ENCODE results near the gene APOC3. TPM values are rescaled to one million over a fixed set of nuclear protein-coding genes. Genes with fewer than 3 reads are reported as not detected.

The APOC3 gene
- total RNA-seq, 2 donors from 2014 or later, result not detected

- H3K27me3 ChIP-seq (replicated peaks; ENCODE audit: insufficient read depth), result no peaks in the 10 kb centered on the region
- H3K9me3 ChIP-seq, result no peaks in the 10 kb centered on the region
- peak; percentile 76 for DNase-seq (ENCODE audit: low spot score)
- H3K36me3 ChIP-seq, result peaks cover 9 to 10% of the 10 kb centered on the region in 2 donors
- WGBS, result under 1% methylated on average over 56 of the region's 56 CpGs
- H3K4me3 ChIP-seq, result peak within 1 kb of the TSS; percentile 79 to 89
- H3K27ac ChIP-seq, result peak within 1 kb of the TSS; percentile 73 to 83
- H3K4me1 ChIP-seq (replicated peaks), result peaks cover 3% of the 10 kb centered on the region
- TF ChIP-seq CTCF (IDR thresholded peaks at IDR 0.05) (peak in 2 of 4 experiments; percentile 27 to 33), POLR2AphosphoS5 (IDR thresholded peaks at IDR 0.05) (peak; percentile 86), POLR2A (IDR thresholded peaks at IDR 0.05) (peak; percentile 67)
- intact Hi-C loops (cut with DNase I), result loop anchor here (5.0 kb wide), 2 partner anchors 314 to 444 kb away; partner anchors contain the start of genes PCSK7 and RNF214
Observed at GRCh38 chr11:116787786-116788486, 41.8 kb upstream of the APOC3 start, which contains the start of gene ZPR1. TSS of gene ZPR1 (minus strand) at chr11:116788023. CDS start at chr11:116787990, 33 bp downstream.

GRCh38 chr11:116788534-116788933, 41.2 kb upstream of the APOC3 start:
- H3K27me3 ChIP-seq (replicated peaks; ENCODE audit: insufficient read depth), result no peaks in the 10 kb centered on the region
- peaks cover 9 to 10% of the 10 kb centered on the region in 2 donors for H3K36me3 ChIP-seq
- H3K4me3 ChIP-seq, result peak overlapping the region; percentile 79 to 89
- peak overlapping the region; percentile 73 to 83 for H3K27ac ChIP-seq
- DNase-seq (ENCODE audit: low spot score), result no peak
- H3K4me1 ChIP-seq (replicated peaks), result peaks cover 3% of the 10 kb centered on the region
- 43% methylated on average over 4 of the region's 4 CpGs for WGBS
- intact Hi-C loops (cut with DNase I), result loop anchor here (5.0 kb wide), 2 partner anchors 314 to 444 kb away; partner anchors contain the start of genes PCSK7 and RNF214
- TF ChIP-seq CTCF (IDR thresholded peaks at IDR 0.05) (no peak), POLR2A (IDR thresholded peaks at IDR 0.05) (no peak), POLR2AphosphoS5 (IDR thresholded peaks at IDR 0.05) (no peak)
- no peaks in the 10 kb centered on the region for H3K9me3 ChIP-seq

GRCh38 chr11:116788975-116789374, 40.7 kb upstream of the APOC3 start:
- intact Hi-C loops (cut with DNase I), result loop anchor here (5.0 kb wide), 2 partner anchors 313 to 443 kb away; partner anchors contain the start of genes PCSK7 and RNF214

GRCh38 chr11:116790167-116791001, 39.3 kb upstream of the APOC3 start:
- no peaks in the 10 kb centered on the region for H3K9me3 ChIP-seq
- no peaks in the 10 kb centered on the region for H3K27me3 ChIP-seq (replicated peaks; ENCODE audit: insufficient read depth)
- peaks cover 3% of the 10 kb centered on the region for H3K4me1 ChIP-seq (replicated peaks)
- peaks cover 1% of the 10 kb centered on the region in 2 donors for H3K36me3 ChIP-seq
- no peak overlapping the region for H3K4me3 ChIP-seq
- no peak overlapping the region for H3K27ac ChIP-seq
- intact Hi-C loops (cut with DNase I), result loop anchor here (10.0 kb wide), 1 partner anchor 84 kb away; no protein-coding TSS in a partner anchor
- TF ChIP-seq POLR2AphosphoS5 (IDR thresholded peaks at IDR 0.05) (no peak), CTCF (IDR thresholded peaks at IDR 0.05) (no peak), POLR2A (IDR thresholded peaks at IDR 0.05) (no peak)
- no peak for DNase-seq (ENCODE audit: low spot score)
- WGBS, result 86% methylated on average over 53 of the region's 53 CpGs

More at GRCh38 chr11:116788975-116789374, 40.7 kb upstream of the APOC3 start:
- peaks cover 3% of the 10 kb centered on the region for H3K4me1 ChIP-seq (replicated peaks)
- peaks cover 9 to 10% of the 10 kb centered on the region in 2 donors for H3K36me3 ChIP-seq
- no peak overlapping the region for H3K27ac ChIP-seq
- no peak overlapping the region for H3K4me3 ChIP-seq
- WGBS, result 81% methylated on average over 4 of the region's 4 CpGs
- H3K27me3 ChIP-seq (replicated peaks; ENCODE audit: insufficient read depth), result no peaks in the 10 kb centered on the region
- TF ChIP-seq POLR2AphosphoS5 (IDR thresholded peaks at IDR 0.05) (no peak), POLR2A (IDR thresholded peaks at IDR 0.05) (no peak), CTCF (IDR thresholded peaks at IDR 0.05) (no peak)
- DNase-seq (ENCODE audit: low spot score), result no peak
- H3K9me3 ChIP-seq, result no peaks in the 10 kb centered on the region

Measured in prostate gland (tissue), 2 donors.